ENCODE results near the gene OVOL2.

DNA sequence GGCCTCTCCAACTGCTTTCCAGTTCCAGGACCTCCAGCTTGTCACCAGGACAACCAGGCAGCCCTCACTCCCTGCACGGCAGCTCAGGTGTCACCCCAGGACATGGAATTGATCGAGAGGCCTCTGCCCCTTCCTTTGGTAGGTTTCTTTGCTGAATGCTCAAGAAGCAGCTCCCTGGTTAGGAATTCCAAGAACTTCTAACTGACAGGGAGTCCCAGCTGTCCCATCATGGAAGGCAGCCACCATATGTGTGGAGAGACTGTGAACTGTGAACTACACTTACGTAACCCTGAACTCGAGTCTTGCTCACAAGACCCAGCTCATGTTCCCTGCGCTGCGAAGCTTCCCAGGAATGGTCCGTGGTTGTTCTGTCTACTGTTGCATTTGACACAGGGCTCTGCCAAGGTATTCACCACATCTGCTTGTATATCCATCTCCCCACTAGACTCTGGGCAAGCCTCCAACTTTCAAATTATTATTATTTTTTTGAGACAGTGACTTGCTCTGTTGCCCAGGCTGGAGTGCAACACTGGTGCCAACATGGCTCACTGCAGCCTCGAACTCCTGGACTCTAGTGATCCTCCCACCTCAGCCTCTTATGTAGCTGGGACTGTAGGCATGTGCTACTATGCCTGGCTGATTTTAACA, 53.2 kb downstream of the OVOL2 start:
- no peak for TF ChIP-seq CTCF (IDR thresholded peaks at IDR 0.05)
- TF ChIP-seq EZH2 (IDR thresholded peaks at IDR 0.05; ENCODE audit: borderline replicate concordance, insufficient read depth, low read depth, low read length, poor library complexity, severe bottlenecking): no peak
